Vagina (tissue), 2 donors: ENCODE measurements around the gene KLHDC7B. TPM values are rescaled to one million over a fixed set of nuclear protein-coding genes. Genes with fewer than 3 reads are reported as not detected.

ENCODE experiments used
- DNase-seq, 2 donors: peaks; one replicate each; pipeline ENCODE4 v3.0.0-alpha.2; 2017; ENCODE audit errors: extremely low spot score in 2 of 2
- H3K27ac ChIP-seq: fragments of 200-600 bp; sonication (generic); one replicate; pipeline ENCODE4 v1.5.1; 2019
- H3K27me3 ChIP-seq: fragments of 200-600 bp; sonication (generic); one replicate; pipeline ENCODE4 v1.5.1; 2019
- H3K36me3 ChIP-seq, 2 donors: fragments of 200-600 bp; sonication (generic); one replicate each; pipeline ENCODE4 v1.5.1; 2017 to 2019
- H3K4me1 ChIP-seq: fragments of 200-600 bp; sonication (generic); one replicate; pipeline ENCODE4 v1.5.1; 2019
- H3K4me3 ChIP-seq, 2 donors: fragments of 200-600 bp; sonication (generic); 1 replicate in 1 of 2; 2 replicates in 1 of 2; pipeline ENCODE4 v1.5.1; 2016 to 2019
- H3K9me3 ChIP-seq: fragments of 200-600 bp; sonication (generic); one replicate; pipeline ENCODE4 v1.5.1; 2019
- CTCF ChIP-seq, 3 experiments: fragments of 450-650 bp in 2 of 3; fragments of 200-600 bp in 1 of 3; sonication (generic) in 1 of 3; IDR thresholded peaks; one replicate each; pipeline ENCODE4 v1.5.1; 2017 to 2019; ENCODE audit warnings: antibody characterized with exemption in 3 of 3, mild to moderate bottlenecking in 2 of 3, moderate library complexity in 2 of 3
- POLR2A ChIP-seq, 2 donors: fragments of 450-650 bp; IDR thresholded peaks; one replicate each; pipeline ENCODE4 v1.6.1; 2017; ENCODE audit warnings: antibody characterized with exemption in 2 of 2, mild to moderate bottlenecking in 2 of 2, moderate library complexity in 2 of 2
- POLR2AphosphoS5 ChIP-seq, 2 donors: sonication (generic); formaldehyde crosslinking; IDR thresholded peaks; one replicate each; pipeline ENCODE4 v1.9.0; 2017; ENCODE audit warnings: antibody characterized with exemption in 2 of 2, mild to moderate bottlenecking in 2 of 2, low read depth in 1 of 2; ENCODE audit not compliant: insufficient read depth in 1 of 2
- intact Hi-C: fragments of 100-400 bp; cut with DNase I; formaldehyde crosslinking; loops from one replicate; pipeline ENCODE4 v1.15.1; 2023
- total RNA-seq: library from RNA; depleted of rRNA; stranded (reverse); fragments of >200 nt; gene quantifications from one replicate; pipeline ENCODE4 v1.2.3, GENCODE V29; 2016

Gene KLHDC7B
- total RNA-seq, 1 donor from 2014 or later, result 0.49 TPM

DNA sequence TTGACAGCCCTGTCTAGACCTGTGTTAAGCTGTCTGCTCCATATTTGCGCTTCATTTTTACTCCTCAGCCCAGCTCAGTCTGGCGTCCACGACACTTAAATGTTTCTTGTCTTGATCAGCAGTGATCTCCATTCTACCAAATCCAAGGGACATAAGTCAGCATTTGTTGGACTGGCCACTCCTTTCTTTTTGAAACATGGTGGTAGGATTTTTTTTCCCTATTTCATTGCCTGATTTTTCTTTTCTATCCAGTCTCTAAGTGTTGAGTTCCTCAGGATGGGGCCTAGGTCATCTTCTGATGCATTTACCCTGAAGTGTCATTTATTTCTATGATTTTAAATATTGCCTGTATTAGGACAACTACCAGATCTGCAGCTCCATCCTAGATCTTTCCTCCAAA, 36.8 kb upstream of the KLHDC7B start:
- no peak for TF ChIP-seq CTCF (IDR thresholded peaks at IDR 0.05)
- no peak for TF ChIP-seq POLR2A (IDR thresholded peaks at IDR 0.05)
- no peak for TF ChIP-seq POLR2AphosphoS5 (IDR thresholded peaks at IDR 0.05; ENCODE audit: insufficient read depth in 1 of 2, low read depth in 1 of 2)
- Histone ChIP-seq H3K27ac (peak overlapping the region; percentile 79), H3K4me1 (peaks cover 49% of the 10 kb centered on the region), H3K9me3 (no peaks in the 10 kb centered on the region), H3K36me3 (peaks cover 0 to 19% of the 10 kb centered on the region in 2 donors), H3K4me3 (peak overlapping the region; percentile 65 to 76), H3K27me3 (no peaks in the 10 kb centered on the region)
- intact Hi-C loops, result loop anchor here (5.0 kb wide), 1 partner anchor 572 kb away; no protein-coding TSS in a partner anchor
- no peak for DNase-seq

DNA sequence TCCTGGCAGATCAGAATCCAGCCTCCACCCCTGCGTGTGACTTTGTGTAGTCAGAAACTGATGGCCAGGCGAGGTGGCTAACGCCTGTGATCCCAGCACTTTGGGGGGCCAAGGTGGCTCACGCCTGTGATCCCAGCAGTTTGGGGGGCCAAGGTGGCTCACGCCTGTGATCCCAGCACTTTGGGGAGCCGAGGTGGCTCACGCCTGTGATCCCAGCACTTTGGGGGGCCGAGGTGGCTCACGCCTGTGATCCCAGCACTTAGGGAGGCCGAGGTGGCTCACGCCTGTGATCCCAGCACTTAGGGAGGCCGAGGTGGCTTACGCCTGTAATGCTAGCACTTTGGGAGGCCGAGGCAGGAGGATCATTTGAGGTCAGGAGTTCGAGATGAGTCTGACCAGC, 32.5 kb upstream of the KLHDC7B start:
- no peak for TF ChIP-seq POLR2AphosphoS5 (IDR thresholded peaks at IDR 0.05; ENCODE audit: insufficient read depth in 1 of 2, low read depth in 1 of 2)
- H3K27ac ChIP-seq, result no peak overlapping the region
- DNase-seq, result no peak
- no peak overlapping the region for H3K4me3 ChIP-seq
- H3K9me3 ChIP-seq, result no peaks in the 10 kb centered on the region
- intact Hi-C loops, result no loop called here
- H3K36me3 ChIP-seq, result peaks cover 0 to 16% of the 10 kb centered on the region in 2 donors
- no peaks in the 10 kb centered on the region for H3K27me3 ChIP-seq
- H3K4me1 ChIP-seq, result peaks cover 16% of the 10 kb centered on the region

DNA sequence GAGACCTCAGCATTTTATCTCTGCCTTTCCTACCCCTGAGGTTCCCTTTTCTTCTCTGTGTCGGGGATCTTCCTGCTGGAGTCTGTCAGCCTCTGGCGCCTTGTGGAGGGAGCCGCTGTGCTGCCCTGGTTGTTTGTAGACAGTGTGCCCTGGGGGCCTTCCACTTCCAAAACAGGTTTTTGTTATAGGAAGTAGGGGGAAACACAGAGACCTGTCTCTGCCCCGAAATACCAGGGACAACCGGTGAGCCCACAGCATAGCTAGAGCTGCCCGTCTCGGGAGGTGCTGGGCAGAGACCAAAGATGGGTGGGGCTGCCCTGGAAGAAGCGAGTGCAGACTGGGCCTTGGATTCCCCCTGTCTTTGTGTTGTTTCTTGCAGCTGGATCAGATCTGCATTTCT, 29.6 kb upstream of the KLHDC7B start:
- Histone ChIP-seq H3K36me3 (peaks cover 0 to 43% of the 10 kb centered on the region in 2 donors), H3K4me1 (no peaks in the 10 kb centered on the region), H3K27ac (no peak overlapping the region), H3K9me3 (no peaks in the 10 kb centered on the region), H3K27me3 (no peaks in the 10 kb centered on the region), H3K4me3 (no peak overlapping the region)
- DNase-seq, result no peak
- intact Hi-C loops, result no loop called here
- no peak for TF ChIP-seq CTCF (IDR thresholded peaks at IDR 0.05)
- TF ChIP-seq POLR2AphosphoS5 (IDR thresholded peaks at IDR 0.05; ENCODE audit: insufficient read depth in 1 of 2, low read depth in 1 of 2), result no peak
- no peak for TF ChIP-seq POLR2A (IDR thresholded peaks at IDR 0.05)

DNA sequence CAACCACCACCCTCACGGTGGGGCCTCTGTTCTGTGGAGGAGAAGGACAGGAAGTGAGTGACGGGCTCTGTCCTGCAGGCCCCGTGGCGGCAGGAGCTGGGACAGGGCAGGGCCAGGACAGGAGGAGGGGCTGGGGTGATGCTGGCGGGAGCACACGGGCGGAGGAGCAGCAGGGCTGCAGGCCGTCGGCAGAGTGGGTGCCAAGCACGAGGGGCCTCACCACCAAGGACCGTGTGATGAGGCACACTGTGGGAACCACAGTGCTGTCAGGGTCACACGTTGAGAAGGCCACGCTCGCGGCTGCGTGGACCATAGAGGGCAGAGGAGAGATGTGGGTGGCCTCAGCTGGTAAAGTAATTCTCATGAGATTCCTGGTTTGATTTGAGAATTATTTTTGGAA, 28.8 kb upstream of the KLHDC7B start:
- TF ChIP-seq POLR2AphosphoS5 (IDR thresholded peaks at IDR 0.05; ENCODE audit: insufficient read depth in 1 of 2, low read depth in 1 of 2), result no peak
- no peak for TF ChIP-seq CTCF (IDR thresholded peaks at IDR 0.05)
- TF ChIP-seq POLR2A (IDR thresholded peaks at IDR 0.05), result no peak
- intact Hi-C loops, result no loop called here
- Histone ChIP-seq H3K9me3 (no peaks in the 10 kb centered on the region), H3K4me1 (no peaks in the 10 kb centered on the region), H3K27me3 (no peaks in the 10 kb centered on the region), H3K4me3 (no peak overlapping the region), H3K27ac (no peak overlapping the region), H3K36me3 (peaks cover 0 to 51% of the 10 kb centered on the region in 2 donors)
- DNase-seq, result no peak

GRCh38 chr22:50517495-50518260, 28.0 kb upstream of the KLHDC7B start:
- H3K4me1 ChIP-seq, result no peaks in the 10 kb centered on the region
- H3K27ac ChIP-seq, result no peak overlapping the region
- H3K36me3 ChIP-seq, result peaks cover 0 to 59% of the 10 kb centered on the region in 2 donors
- no peaks in the 10 kb centered on the region for H3K9me3 ChIP-seq
- intact Hi-C loops, result no loop called here
- no peak for DNase-seq
- no peaks in the 10 kb centered on the region for H3K27me3 ChIP-seq
- H3K4me3 ChIP-seq, result no peak overlapping the region
- no peak for TF ChIP-seq POLR2AphosphoS5 (IDR thresholded peaks at IDR 0.05; ENCODE audit: insufficient read depth in 1 of 2, low read depth in 1 of 2)
- TF ChIP-seq POLR2A (IDR thresholded peaks at IDR 0.05), result no peak
- TF ChIP-seq CTCF (IDR thresholded peaks at IDR 0.05), result no peak
